Neural cell (in vitro differentiated cells): ENCODE data around the gene ANXA4. TPM values are rescaled to one million over a fixed set of nuclear protein-coding genes. Genes with fewer than 3 reads are reported as not detected.

ENCODE experiments used
- H2AFZ ChIP-seq: fragments of 200-600, 300-800 bp; sonication (generic), shearing (Covaris generic); 2 replicates; pipeline ENCODE4 v1.6.0; 2014; ENCODE audit warnings: low read depth, mild to moderate bottlenecking, antibody characterized with exemption, low read length, moderate library complexity
- H3F3A ChIP-seq: fragments of 200-600 bp; shearing (Covaris generic); 2 replicates; pipeline ENCODE4 v1.6.1; 2016; ENCODE audit warnings: mild to moderate bottlenecking, moderate library complexity, mixed read lengths, antibody characterized with exemption, low read length; ENCODE audit not compliant: insufficient read depth, poor library complexity, severe bottlenecking
- H3K27ac ChIP-seq: fragments of 200-600, 300-800 bp; sonication (generic), shearing (Covaris generic); 2 replicates; pipeline ENCODE4 v1.5.1; 2014; ENCODE audit warnings: mild to moderate bottlenecking, low read length, moderate library complexity
- H3K27me3 ChIP-seq: fragments of 300-800, 200-600 bp; sonication (generic), shearing (Covaris generic); 2 replicates; pipeline ENCODE4 v1.6.0; 2014; ENCODE audit warnings: mild to moderate bottlenecking, low read depth, low read length, moderate library complexity; ENCODE audit not compliant: insufficient read depth
- H3K36me3 ChIP-seq: fragments of 300-800, 200-600 bp; sonication (generic), shearing (Covaris generic); 2 replicates; pipeline ENCODE4 v1.5.1; 2014; ENCODE audit warnings: mild to moderate bottlenecking, antibody characterized with exemption, low read length, moderate library complexity; ENCODE audit not compliant: insufficient read depth
- H3K4me2 ChIP-seq: fragments of 300-800, 200-600 bp; sonication (generic), shearing (Covaris generic); 2 replicates; pipeline ENCODE4 v1.6.0; 2014; ENCODE audit warnings: mild to moderate bottlenecking, low read length
- H3K4me3 ChIP-seq: fragments of 300-800, 200-600 bp; sonication (generic), shearing (Covaris generic); 2 replicates; pipeline ENCODE4 v1.5.1; 2014; ENCODE audit warnings: mild to moderate bottlenecking, low read length, moderate library complexity
- H3K79me2 ChIP-seq: fragments of 200-600 bp; shearing (Covaris generic); replicated peaks from 2 replicates; pipeline ENCODE4 v1.6.0; 2014; ENCODE audit warnings: mild to moderate bottlenecking, low read length, moderate library complexity; ENCODE audit not compliant: insufficient read depth
- H3K9ac ChIP-seq: fragments of 300-800, 200-600 bp; sonication (generic), shearing (Covaris generic); 2 replicates; pipeline ENCODE4 v1.6.1; 2016; ENCODE audit warnings: mild to moderate bottlenecking, low read length, mixed read lengths
- H3K9me2 ChIP-seq: fragments of 200-600 bp; shearing (Covaris generic); 2 replicates; pipeline ENCODE4 v1.6.1; 2016; ENCODE audit warnings: mild to moderate bottlenecking, low read length, mixed read lengths; ENCODE audit not compliant: insufficient read depth
- H3K9me3 ChIP-seq: fragments of 200-600, 300-800 bp; sonication (generic), shearing (Covaris generic); 2 replicates; pipeline ENCODE4 v1.6.1; 2016; ENCODE audit warnings: mild to moderate bottlenecking, mixed run types, low read length, moderate library complexity, mixed read lengths
- H4K20me1 ChIP-seq: fragments of 200-600 bp; shearing (Covaris generic); 2 replicates; pipeline ENCODE4 v1.6.1; 2016; ENCODE audit warnings: mild to moderate bottlenecking, mixed run types; ENCODE audit not compliant: insufficient read depth
- CTCF ChIP-seq: fragments of 450-650 bp; IDR thresholded peaks from 2 replicates; pipeline ENCODE4 v1.5.1; 2014; ENCODE audit warnings: antibody characterized with exemption, mild to moderate bottlenecking, moderate library complexity; ENCODE audit not compliant: poor library complexity, severe bottlenecking
- EP300 ChIP-seq: fragments of 450-650 bp; conservative IDR thresholded peaks from 2 replicates; pipeline ENCODE4 v1.6.1; 2014; ENCODE audit warnings: antibody characterized with exemption, mild to moderate bottlenecking, moderate library complexity; ENCODE audit not compliant: poor library complexity, severe bottlenecking
- EZH2 ChIP-seq: fragments of 200-600, 300-800 bp; shearing (Covaris generic), sonication (generic); IDR thresholded peaks from 2 replicates; pipeline ENCODE4 v1.6.1; 2014; ENCODE audit warnings: antibody characterized with exemption, low read length, borderline replicate concordance, mild to moderate bottlenecking; ENCODE audit not compliant: insufficient read depth, poor library complexity, severe bottlenecking
- MXI1 ChIP-seq: fragments of 450-650 bp; conservative IDR thresholded peaks from 2 replicates; pipeline ENCODE4 v1.6.1; 2014; ENCODE audit warnings: antibody characterized with exemption, mild to moderate bottlenecking; ENCODE audit not compliant: poor library complexity, severe bottlenecking
- POLR2AphosphoS5 ChIP-seq: IDR thresholded peaks from 2 replicates; pipeline ENCODE4 v1.6.1; 2012
- RAD21 ChIP-seq: fragments of 450-650 bp; conservative IDR thresholded peaks from 2 replicates; pipeline ENCODE4 v1.6.1; 2014; ENCODE audit warnings: antibody characterized with exemption, mild to moderate bottlenecking, moderate library complexity
- SMC3 ChIP-seq: fragments of 450-650 bp; conservative IDR thresholded peaks from 2 replicates; pipeline ENCODE4 v1.6.1; 2014; ENCODE audit warnings: antibody characterized with exemption, mild to moderate bottlenecking, moderate library complexity; ENCODE audit not compliant: poor library complexity
- TAF1 ChIP-seq: IDR thresholded peaks from 2 replicates; pipeline ENCODE4 v1.6.1; 2012; ENCODE audit warnings: low read depth
- polyA plus RNA-seq: library from polyadenylated mRNA; depleted of rRNA; stranded (reverse); fragments of >200 nt; gene quantifications from 2 replicates; pipeline ENCODE4 v1.2.3, GENCODE V29; 2014
- TF ChIP-seq, protein P1 (sequence below): IDR thresholded peaks from 2 replicates; pipeline ENCODE4 v1.6.1; 2012; ENCODE audit warnings: borderline replicate concordance

The ANXA4 gene
- polyA plus RNA-seq, 1 donor from 2014 or later: 1.8 TPM

DNA sequence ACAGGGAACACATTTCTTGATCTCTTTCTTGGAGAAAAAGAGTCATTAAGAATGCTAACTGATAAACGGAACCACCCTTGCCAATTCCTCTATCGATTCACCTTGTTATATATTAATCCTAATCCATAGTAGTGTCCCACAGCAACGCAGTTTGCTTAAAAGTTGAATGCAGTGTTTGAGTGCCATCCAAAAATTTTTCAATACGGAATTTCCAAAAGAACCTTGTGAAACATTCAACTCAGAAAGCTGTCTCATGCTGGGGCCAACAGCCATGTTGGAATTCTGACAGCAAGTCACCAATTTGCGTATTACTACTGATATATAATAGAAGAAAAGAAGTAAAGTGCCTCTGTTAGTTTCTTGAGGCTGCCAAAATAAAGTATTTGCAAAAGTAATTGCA is 42.3 kb downstream of the ANXA4 start:
- no peaks in the 10 kb centered on the region for H3K79me2 ChIP-seq
- H3K4me3 ChIP-seq: no peak overlapping the region
- no peaks in the 10 kb centered on the region for H3K9me3 ChIP-seq
- H3K9ac ChIP-seq: no peak overlapping the region
- no peaks in the 10 kb centered on the region for H3F3A ChIP-seq
- no peak overlapping the region for H3K4me2 ChIP-seq
- H3K27ac ChIP-seq: no peak overlapping the region
- TF ChIP-seq EP300 (no peak), EZH2 (no peak), MXI1 (no peak), SMC3 (no peak), RAD21 (no peak), POLR2AphosphoS5 (no peak), CTCF (no peak), TAF1 (no peak)
- TF ChIP-seq, protein P1, sequence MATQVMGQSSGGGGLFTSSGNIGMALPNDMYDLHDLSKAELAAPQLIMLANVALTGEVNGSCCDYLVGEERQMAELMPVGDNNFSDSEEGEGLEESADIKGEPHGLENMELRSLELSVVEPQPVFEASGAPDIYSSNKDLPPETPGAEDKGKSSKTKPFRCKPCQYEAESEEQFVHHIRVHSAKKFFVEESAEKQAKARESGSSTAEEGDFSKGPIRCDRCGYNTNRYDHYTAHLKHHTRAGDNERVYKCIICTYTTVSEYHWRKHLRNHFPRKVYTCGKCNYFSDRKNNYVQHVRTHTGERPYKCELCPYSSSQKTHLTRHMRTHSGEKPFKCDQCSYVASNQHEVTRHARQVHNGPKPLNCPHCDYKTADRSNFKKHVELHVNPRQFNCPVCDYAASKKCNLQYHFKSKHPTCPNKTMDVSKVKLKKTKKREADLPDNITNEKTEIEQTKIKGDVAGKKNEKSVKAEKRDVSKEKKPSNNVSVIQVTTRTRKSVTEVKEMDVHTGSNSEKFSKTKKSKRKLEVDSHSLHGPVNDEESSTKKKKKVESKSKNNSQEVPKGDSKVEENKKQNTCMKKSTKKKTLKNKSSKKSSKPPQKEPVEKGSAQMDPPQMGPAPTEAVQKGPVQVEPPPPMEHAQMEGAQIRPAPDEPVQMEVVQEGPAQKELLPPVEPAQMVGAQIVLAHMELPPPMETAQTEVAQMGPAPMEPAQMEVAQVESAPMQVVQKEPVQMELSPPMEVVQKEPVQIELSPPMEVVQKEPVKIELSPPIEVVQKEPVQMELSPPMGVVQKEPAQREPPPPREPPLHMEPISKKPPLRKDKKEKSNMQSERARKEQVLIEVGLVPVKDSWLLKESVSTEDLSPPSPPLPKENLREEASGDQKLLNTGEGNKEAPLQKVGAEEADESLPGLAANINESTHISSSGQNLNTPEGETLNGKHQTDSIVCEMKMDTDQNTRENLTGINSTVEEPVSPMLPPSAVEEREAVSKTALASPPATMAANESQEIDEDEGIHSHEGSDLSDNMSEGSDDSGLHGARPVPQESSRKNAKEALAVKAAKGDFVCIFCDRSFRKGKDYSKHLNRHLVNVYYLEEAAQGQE: no peak
- no peak overlapping the region for H2AFZ ChIP-seq
- no peaks in the 10 kb centered on the region for H3K36me3 ChIP-seq
- H4K20me1 ChIP-seq: no peaks in the 10 kb centered on the region
- no peaks in the 10 kb centered on the region for H3K27me3 ChIP-seq
- no peaks in the 10 kb centered on the region for H3K9me2 ChIP-seq

DNA sequence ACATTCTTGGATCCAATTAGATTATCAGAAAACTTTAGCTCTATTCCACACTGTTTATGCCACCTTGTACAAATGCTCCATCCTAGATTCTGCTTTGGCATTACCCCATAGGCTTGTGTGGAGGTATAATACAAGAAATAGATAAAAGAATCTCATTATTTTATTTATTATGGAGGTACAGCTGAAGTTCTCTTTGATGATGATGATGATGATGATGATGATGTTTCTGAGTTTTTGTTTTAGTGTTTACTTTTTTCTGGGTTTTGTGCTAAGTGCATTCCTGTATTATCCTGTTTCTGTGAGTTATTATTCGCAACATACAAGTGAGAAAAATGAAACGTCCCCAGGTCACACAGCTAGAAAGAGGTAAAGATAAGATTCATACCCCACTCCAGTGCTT is 43.4 kb downstream of the ANXA4 start:
- Histone ChIP-seq H3K79me2 (no peaks in the 10 kb centered on the region), H3K4me3 (no peak overlapping the region), H3F3A (no peaks in the 10 kb centered on the region), H3K9me2 (no peaks in the 10 kb centered on the region), H3K9me3 (no peaks in the 10 kb centered on the region), H3K9ac (no peak overlapping the region), H3K4me2 (no peak overlapping the region), H3K27me3 (no peaks in the 10 kb centered on the region), H3K27ac (no peak overlapping the region), H4K20me1 (no peaks in the 10 kb centered on the region), H2AFZ (no peak overlapping the region), H3K36me3 (no peaks in the 10 kb centered on the region)
- TF ChIP-seq MXI1: no peak
- no peak for TF ChIP-seq EZH2
- TF ChIP-seq EP300: no peak
- TF ChIP-seq RAD21: no peak
- TF ChIP-seq, protein P1: no peak
- no peak for TF ChIP-seq TAF1
